GM21723 (cell line): Measurements from ENCODE around the gene WEE2.
"Not testable (repeated sequence)": the region's sequence is repeated elsewhere in the genome, so short reads cannot be mapped to it uniquely, and the experiment has no call there.

Source experiments
- ATAC-seq: cut with Tn5 transposase; IDR thresholded peaks from one replicate; pipeline ENCODE4 v1.9.1; 2021; ENCODE audit warnings: mild to moderate bottlenecking, moderate library complexity; ENCODE audit not compliant: unreplicated experiment

WEE2 gene

DNA sequence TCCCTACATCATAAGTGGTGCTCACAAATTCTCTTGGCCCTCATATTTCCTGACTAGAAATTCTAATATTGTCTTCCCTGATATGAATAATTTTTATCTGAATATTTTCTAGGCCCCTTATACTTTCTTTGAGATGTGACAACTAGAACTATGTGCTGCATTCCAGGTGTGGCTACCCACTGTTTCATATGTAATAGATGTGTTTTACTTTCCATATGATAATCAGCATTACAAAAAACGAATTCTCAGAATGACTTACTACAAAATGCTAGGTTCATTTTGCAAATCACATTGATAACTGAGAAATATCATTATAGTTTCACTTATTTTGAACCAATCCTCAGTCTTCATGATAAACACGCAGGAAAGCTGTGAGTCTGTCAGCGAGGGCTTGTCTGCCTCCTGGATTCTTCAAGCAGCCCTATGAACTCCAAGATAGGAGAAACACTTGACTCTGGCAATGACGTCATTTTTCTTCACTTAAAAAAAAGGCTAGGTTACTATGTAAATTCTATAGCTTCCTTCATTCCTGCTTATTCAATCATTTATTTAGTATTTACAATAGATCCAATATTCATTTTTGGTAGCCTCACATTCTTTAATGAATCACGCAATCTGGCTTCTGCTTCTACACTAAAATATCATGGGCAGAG is 4.6 kb downstream of the WEE2 start:
- no peak for ATAC-seq

DNA sequence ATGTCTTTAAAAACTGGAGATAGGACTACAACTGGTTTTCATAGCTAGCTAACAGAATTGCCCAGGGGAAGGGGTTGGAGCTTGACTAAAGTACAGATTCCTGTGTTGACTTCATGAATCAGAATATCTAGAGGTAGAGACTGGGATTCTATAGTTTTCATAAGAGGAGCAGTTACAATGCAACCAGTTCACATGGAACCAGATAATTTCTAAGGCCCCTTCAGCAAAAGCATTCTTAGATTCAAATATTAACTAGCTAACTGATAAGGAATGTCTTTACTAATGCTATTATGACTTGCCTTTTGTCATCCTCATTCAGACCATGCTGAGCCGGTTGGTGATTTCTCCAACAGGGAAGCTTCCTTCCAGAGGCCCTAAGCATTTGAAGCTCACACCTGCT is 5.7 kb downstream of the WEE2 start:
- no peak for ATAC-seq

DNA sequence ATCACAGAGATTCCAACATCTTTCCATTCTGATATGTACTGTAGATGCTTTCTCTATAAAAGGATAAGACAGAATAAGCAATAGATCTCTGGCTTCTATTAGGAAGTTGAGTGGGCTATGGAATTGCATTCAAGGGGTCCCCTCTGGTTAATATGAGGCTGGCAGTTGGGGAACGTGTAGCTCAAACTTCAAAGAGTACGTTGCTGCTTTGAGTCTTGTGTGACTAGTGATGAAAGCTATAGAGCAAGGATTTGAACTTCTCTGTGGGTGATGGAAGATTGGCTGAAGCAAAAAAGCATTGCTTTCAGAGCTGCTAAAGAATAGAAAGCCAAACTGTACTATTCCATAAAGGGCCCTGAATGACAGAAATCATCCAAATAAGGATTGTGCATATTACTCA is 6.4 kb downstream of the WEE2 start:
- no peak for ATAC-seq

- ATAC-seq, result no peak
These were observed 6.9 kb downstream of the WEE2 start for GRCh38 chr7:141715018-141715417.

- ATAC-seq, result no peak
These were observed 7.9 kb downstream of the WEE2 start for GRCh38 chr7:141715794-141716689.

GRCh38 chr7:141717450-141717849 is 9.3 kb downstream of the WEE2 start:
- no peak for ATAC-seq

- ATAC-seq, result no peak
These were observed 14.4 kb downstream of the WEE2 start for GRCh38 chr7:141722529-141722928.

- no peak for ATAC-seq
These were observed 20.9 kb downstream of the WEE2 start for GRCh38 chr7:141729020-141729419.

DNA sequence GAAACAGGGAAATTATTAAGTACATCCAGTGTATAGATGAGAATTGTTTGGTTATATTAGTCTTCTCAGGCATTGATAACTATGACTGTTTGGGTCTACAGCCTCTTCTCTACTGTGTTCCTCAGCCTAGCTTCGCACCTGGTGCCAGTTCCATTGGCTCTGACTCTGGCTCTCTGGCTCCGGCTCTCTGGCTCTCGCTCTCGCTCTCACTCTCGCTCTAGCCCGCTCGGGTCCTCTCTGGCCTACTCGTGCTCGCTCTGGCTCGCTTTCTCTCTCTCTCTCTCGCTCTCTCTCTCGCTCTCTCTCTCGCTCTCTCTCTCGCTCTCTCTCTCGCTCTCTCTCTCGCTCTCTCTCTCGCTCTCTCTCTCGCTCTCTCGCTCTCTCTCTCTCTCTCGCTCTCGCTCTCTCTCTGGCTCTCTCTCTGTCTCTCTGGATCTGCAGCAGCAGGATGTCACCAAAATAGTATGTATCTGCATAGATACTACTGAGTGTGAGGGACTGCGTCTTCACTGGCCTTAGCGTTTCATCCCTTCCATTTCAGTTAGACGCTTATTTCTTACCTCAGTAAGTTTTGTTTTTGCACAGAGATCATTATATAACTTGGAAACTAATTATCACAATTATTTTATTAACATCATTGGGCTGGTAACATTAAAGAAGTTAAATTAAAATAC is 23.5 kb downstream of the WEE2 start:
- ATAC-seq, result no peak

- ATAC-seq, result no peak
These were observed 29.1 kb downstream of the WEE2 start for GRCh38 chr7:141737118-141737835.

DNA sequence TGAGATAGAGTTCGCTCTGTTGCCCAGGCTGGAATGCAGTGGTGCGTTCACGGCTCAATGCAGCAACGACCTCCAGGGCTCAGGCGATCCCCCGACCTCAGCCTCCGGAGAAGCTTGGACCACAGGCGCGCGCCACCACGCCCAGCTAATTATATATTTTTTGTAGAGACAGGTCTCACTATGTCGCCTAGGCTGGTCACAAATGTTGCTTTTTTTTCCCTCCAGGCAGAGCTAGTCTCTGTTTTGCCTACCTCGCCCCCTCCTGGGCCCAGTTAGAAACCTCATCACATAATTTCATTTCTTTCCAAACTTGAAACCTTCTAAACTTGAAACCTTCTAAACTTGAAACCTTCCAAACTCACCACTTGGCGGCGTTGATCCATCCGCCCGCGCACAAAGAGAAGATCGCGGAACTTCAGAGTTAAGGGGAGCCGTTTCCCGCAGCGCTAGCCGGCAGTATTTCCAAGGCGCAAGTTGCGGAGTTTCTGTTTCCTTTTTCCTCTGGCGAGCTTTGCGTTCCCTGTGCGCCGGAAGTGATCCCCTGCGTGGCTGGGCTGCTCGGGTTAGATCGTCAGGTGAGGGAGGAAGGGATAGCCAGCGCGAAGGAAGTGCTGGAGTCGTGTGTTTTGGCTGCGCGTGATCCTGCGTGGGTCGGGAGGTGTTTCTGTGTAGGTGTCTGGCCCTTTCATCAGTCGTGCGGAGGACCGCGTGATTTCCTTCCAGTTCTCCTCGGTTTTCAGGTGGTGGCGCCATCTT is 29.9 kb downstream of the WEE2 start, which contains the start of gene SSBP1:
Gene SSBP1 (plus strand): TSS at position 523 of the 756 bp plus-strand sequence. CDS start 809 bp downstream, outside the sequence.
- peak; percentile 93 for ATAC-seq

DNA sequence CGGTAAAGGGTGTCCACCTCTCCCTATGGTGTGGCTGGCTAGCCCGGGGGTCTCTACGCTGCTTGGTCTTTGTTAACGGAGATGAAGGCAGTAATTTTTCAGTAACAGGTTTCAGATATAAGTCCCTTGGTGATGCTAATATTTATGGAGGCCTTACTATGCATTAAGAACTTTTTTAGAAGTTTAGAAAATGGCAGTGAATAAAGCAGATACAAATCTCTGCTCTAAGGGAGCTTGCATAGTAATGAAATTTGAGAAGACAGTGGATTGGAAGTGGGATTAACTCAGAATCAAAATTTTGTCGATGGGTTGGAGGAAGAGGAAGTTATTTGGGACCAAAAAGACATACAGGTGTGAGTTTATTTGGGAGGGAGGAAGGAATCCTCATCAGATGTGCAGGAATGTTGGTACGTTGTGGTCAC is 30.4 kb downstream of the WEE2 start:
- no peak for ATAC-seq

DNA sequence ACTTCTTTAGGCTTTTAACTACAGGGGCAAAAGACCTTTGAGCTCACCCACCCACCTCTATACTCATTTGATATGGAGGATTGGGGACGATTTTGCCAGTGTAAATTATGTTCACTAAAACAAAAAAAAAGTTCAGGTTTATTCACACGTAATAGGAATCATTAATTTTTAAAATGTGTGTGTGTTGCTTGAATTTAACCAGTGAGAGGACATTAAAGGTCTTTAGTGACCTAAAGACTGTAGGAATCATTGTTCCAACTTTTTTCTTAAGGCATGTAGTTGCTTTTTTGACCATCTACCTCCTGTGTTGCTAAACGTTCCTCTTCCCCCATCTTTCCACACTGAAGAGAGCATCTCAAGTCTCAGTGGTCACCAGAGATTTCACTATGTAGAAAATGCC is 31.1 kb downstream of the WEE2 start:
- ATAC-seq, result no peak

GRCh38 chr7:141742229-141742628 is 34.1 kb downstream of the WEE2 start:
- ATAC-seq, result no peak

DNA sequence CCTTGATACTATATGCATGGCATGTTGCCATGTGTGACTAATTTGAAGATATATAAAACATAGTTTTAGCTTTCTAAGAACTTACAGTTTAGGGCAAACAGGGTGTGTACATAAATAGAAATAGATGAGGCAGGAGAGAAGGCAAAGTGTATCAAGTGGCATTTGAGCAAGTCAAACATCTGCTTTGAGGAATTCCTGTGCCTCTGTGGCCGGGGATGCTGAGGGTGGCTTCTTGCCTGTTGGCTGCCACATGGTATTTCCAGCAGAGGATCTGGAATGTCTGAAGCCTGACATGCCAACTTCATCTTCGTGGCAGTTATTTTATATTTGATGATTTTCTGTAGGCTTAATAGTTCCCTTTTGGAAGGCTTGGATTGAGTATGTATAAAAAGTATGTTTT is 36.0 kb downstream of the WEE2 start:
- ATAC-seq, result no peak

- no peak for ATAC-seq
These were observed 40.2 kb downstream of the WEE2 start for GRCh38 chr7:141748396-141748795.

DNA sequence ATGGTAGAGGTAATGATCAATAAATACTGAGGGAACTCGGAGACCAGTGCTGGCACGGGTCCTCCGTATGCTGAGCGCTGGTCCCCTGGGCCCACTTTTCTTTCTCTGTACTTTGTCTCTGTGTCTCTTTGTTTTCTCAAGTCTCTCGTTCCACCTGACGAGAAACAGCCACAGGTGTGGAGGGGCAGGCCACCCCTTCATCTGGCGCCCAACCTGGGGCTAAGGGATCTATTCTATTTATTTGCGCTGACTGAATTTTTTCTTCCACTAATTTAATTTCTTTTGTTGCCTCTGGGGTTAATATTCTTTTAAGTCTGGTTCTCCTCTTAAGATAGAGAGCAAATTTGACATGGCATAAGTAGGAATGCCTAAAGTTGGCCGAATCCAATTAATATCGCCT is 43.8 kb downstream of the WEE2 start:
- ATAC-seq, result not testable (repeated sequence)

- no peak for ATAC-seq
These were observed 44.5 kb downstream of the WEE2 start for GRCh38 chr7:141752634-141753033.

DNA sequence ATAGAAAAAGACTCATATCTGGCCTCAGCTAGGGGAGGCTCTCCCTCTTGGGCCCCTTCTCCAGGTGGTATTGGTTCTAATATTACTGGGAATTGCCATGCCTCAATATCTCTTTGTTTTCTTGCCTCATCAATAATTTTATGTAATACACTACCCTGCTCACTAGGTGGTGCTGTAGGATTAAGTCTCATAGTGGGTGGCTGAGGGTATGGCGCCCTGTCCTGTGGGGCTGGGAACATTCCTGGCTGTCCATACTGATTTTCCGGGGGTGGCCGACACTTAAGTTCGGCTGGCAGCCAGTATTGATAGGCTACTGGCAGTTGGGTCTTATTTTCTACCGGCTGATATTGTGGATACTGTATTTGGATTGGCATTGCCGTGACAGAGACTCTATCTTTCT is 46.8 kb downstream of the WEE2 start:
- no peak for ATAC-seq

DNA sequence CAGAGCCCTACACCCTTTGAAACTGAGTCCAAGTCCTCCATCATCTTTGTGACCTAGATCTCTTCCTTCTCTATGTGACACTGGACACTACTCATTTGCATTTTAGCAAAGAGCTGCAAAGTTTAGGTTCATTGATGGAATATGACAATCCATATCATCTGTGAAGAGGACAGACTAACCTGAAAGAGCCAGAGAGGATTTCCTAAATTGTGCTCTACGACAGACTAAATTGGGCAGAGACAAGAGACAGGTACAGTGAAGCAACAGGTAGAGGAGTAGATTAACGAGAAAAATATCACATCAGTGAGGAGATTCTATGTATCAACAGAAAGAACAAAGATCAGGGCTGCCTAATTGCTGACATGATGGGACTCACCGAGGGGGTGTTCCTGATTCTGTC is 55.6 kb downstream of the WEE2 start, which contains the start of gene TAS2R3:
Gene TAS2R3 (plus strand): TSS at position 301 of the 400 bp plus-strand sequence. CDS start 62 bp downstream, at position 363.
- ATAC-seq, result no peak
